Esophagus squamous epithelium (tissue), 4 donors: ENCODE results near the gene GARIN3.

Source experiments
- POLR2A ChIP-seq, 4 donors: fragments of 450-650 bp; IDR thresholded peaks; one replicate each; pipeline ENCODE4 v1.6.1; 2017; ENCODE audit warnings: antibody characterized with exemption in 4 of 4, mild to moderate bottlenecking in 4 of 4, moderate library complexity in 3 of 4
- TF ChIP-seq, protein P1 (sequence below), 6 experiments: fragments of 450-650 bp in 4 of 6; fragments of 200-600 bp in 2 of 6; sonication (generic) in 2 of 6; IDR thresholded peaks; one replicate each; pipeline ENCODE4 v1.5.1; 2016 to 2019; ENCODE audit warnings: antibody characterized with exemption in 6 of 6, mild to moderate bottlenecking in 4 of 6, moderate library complexity in 4 of 6

DNA sequence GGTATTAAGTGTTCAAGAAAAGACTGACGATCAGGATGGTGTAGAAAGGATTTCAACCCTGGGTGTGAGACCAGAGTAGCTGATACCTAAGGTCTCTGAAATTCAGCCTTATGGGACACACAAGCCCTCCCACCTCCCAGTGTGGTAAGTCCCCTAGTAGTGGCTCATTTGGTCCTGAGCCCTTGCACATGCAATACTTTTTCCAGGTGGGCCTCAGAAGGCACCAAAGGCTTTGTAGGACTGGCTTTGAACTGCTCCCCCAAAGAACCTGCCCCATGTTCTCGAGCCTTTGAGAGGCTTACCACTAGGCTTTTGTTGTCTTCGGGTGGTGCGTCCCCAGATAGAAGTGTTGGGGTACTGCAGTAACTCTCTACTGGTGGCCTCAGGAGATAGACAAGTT is 803 bp downstream of the GARIN3 start:
- TF ChIP-seq, protein P1, sequence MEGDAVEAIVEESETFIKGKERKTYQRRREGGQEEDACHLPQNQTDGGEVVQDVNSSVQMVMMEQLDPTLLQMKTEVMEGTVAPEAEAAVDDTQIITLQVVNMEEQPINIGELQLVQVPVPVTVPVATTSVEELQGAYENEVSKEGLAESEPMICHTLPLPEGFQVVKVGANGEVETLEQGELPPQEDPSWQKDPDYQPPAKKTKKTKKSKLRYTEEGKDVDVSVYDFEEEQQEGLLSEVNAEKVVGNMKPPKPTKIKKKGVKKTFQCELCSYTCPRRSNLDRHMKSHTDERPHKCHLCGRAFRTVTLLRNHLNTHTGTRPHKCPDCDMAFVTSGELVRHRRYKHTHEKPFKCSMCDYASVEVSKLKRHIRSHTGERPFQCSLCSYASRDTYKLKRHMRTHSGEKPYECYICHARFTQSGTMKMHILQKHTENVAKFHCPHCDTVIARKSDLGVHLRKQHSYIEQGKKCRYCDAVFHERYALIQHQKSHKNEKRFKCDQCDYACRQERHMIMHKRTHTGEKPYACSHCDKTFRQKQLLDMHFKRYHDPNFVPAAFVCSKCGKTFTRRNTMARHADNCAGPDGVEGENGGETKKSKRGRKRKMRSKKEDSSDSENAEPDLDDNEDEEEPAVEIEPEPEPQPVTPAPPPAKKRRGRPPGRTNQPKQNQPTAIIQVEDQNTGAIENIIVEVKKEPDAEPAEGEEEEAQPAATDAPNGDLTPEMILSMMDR (IDR thresholded peaks at IDR 0.05): no peak
- TF ChIP-seq POLR2A (IDR thresholded peaks at IDR 0.05): no peak
